ENCODE measurements around the gene CFAP126.

GRCh38 chr1:161408429-161409052, 40.9 kb upstream of the CFAP126 start:
- TF ChIP-seq EZH2 (IDR thresholded peaks at IDR 0.05; ENCODE audit: borderline replicate concordance, low read depth, low read length, severe bottlenecking) (no peak), CTCF (IDR thresholded peaks at IDR 0.05; ENCODE audit: borderline replicate concordance, extremely low read depth, low read length, poor library complexity, severe bottlenecking) (no peak)
